Measurements from ENCODE around the gene PRR7. TPM values are rescaled to one million over a fixed set of nuclear protein-coding genes. Genes with fewer than 3 reads are reported as not detected.

PRR7 gene
- total RNA-seq, 1 donor from 2014 or later: 5.8 TPM

GRCh38 chr5:177403792-177404640 lies 42.6 kb upstream of the PRR7 start:
- Histone ChIP-seq H3K36me3 (ENCODE audit: control insufficient read depth, insufficient read depth, low read length) (no peaks in the 10 kb centered on the region), H3K27me3 (ENCODE audit: control insufficient read depth, insufficient read depth, low read length) (peaks cover 31% of the 10 kb centered on the region), H3K4me3 (ENCODE audit: low read depth, low read length) (peak overlapping the region; percentile 41)
- DNase-seq (ENCODE audit: low read depth): no peak
- peak; percentile 65 for TF ChIP-seq CTCF (IDR thresholded peaks at IDR 0.05; ENCODE audit: insufficient read depth, low read length, poor library complexity, severe bottlenecking)

- TF ChIP-seq CTCF (IDR thresholded peaks at IDR 0.05; ENCODE audit: insufficient read depth, low read length, poor library complexity, severe bottlenecking): no peak
- Histone ChIP-seq H3K27me3 (ENCODE audit: control insufficient read depth, insufficient read depth, low read length) (peaks cover 27% of the 10 kb centered on the region), H3K36me3 (ENCODE audit: control insufficient read depth, insufficient read depth, low read length) (no peaks in the 10 kb centered on the region), H3K4me3 (ENCODE audit: low read depth, low read length) (peak overlapping the region; percentile 41)
- no peak for DNase-seq (ENCODE audit: low read depth)
Observed at GRCh38 chr5:177404641-177405179, 41.9 kb upstream of the PRR7 start.

- Histone ChIP-seq H3K4me3 (ENCODE audit: low read depth, low read length) (no peak overlapping the region), H3K36me3 (ENCODE audit: control insufficient read depth, insufficient read depth, low read length) (no peaks in the 10 kb centered on the region), H3K27me3 (ENCODE audit: control insufficient read depth, insufficient read depth, low read length) (peaks cover 21% of the 10 kb centered on the region)
- no peak for TF ChIP-seq CTCF (IDR thresholded peaks at IDR 0.05; ENCODE audit: insufficient read depth, low read length, poor library complexity, severe bottlenecking)
- no peak for DNase-seq (ENCODE audit: low read depth)
Observed at GRCh38 chr5:177405312-177405711, 41.3 kb upstream of the PRR7 start.

GRCh38 chr5:177405805-177406204 lies 40.8 kb upstream of the PRR7 start:
- no peak for TF ChIP-seq CTCF (IDR thresholded peaks at IDR 0.05; ENCODE audit: insufficient read depth, low read length, poor library complexity, severe bottlenecking)
- Histone ChIP-seq H3K27me3 (ENCODE audit: control insufficient read depth, insufficient read depth, low read length) (peaks cover 16% of the 10 kb centered on the region), H3K4me3 (ENCODE audit: low read depth, low read length) (no peak overlapping the region), H3K36me3 (ENCODE audit: control insufficient read depth, insufficient read depth, low read length) (no peaks in the 10 kb centered on the region)
- no peak for DNase-seq (ENCODE audit: low read depth)

GRCh38 chr5:177409043-177409801 lies 37.4 kb upstream of the PRR7 start, which contains the start of gene F12:
TSS of gene F12 (minus strand) at chr5:177409564. CDS start at chr5:177409527, 37 bp downstream.
- DNase-seq (ENCODE audit: low read depth): no peak
- TF ChIP-seq CTCF (IDR thresholded peaks at IDR 0.05; ENCODE audit: insufficient read depth, low read length, poor library complexity, severe bottlenecking): no peak
- H3K4me3 ChIP-seq (ENCODE audit: low read depth, low read length): no peak within 1 kb of the TSS

More at GRCh38 chr5:177409043-177409801, 37.4 kb upstream of the PRR7 start, which contains the start of gene F12:
- Histone ChIP-seq H3K36me3 (ENCODE audit: control insufficient read depth, insufficient read depth, low read length) (no peaks in the 10 kb centered on the region), H3K27me3 (ENCODE audit: control insufficient read depth, insufficient read depth, low read length) (no peaks in the 10 kb centered on the region)
